ENCODE results near the gene ZNF300.
"Not testable (repeated sequence)": the region's sequence is repeated elsewhere in the genome, so short reads cannot be mapped to it uniquely, and the experiment has no call there.

ZNF300 gene

DNA sequence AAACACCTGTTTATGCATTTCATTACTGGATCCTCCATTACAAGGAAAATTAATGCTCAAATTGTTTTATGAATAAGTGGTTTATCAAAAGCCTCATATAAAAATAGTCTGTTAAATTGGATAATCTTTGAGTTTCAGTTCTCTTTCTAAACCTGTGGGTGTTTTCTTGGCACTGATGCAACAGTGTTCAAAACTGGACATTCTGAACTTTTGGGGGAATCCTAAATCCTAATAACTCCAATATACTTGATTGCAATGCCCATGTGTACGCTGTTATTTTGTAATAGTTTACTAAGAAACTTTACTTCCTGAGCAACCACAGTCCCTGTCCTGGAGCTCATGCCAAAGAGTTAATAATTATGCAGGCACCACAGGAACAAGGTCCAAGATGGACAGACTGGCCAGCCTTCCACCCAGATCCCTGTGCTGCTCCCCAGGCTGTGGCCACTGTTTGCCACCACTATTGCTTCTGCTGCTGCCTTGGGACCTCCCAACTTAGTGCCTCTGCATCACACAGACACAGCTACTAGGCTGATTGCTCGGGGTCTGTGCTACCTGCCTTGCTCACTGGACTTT is 44.4 kb downstream of the ZNF300 start:
- Histone ChIP-seq H3K4me1 (ENCODE audit: control insufficient read depth, insufficient read depth, low read length) (no peaks in the 10 kb centered on the region), H3K4me3 (ENCODE audit: low read depth, low read length) (no peak overlapping the region), H3K27ac (ENCODE audit: extremely low read depth, low read depth, low read length) (no peak overlapping the region), H3K9me3 (ENCODE audit: control insufficient read depth, insufficient read depth, low read depth, low read length) (no peaks in the 10 kb centered on the region), H3K36me3 (ENCODE audit: control insufficient read depth in 2 of 2, insufficient read depth in 1 of 2, low read length in 2 of 2) (no peaks in the 10 kb centered on the region)
- TF ChIP-seq, protein P1, sequence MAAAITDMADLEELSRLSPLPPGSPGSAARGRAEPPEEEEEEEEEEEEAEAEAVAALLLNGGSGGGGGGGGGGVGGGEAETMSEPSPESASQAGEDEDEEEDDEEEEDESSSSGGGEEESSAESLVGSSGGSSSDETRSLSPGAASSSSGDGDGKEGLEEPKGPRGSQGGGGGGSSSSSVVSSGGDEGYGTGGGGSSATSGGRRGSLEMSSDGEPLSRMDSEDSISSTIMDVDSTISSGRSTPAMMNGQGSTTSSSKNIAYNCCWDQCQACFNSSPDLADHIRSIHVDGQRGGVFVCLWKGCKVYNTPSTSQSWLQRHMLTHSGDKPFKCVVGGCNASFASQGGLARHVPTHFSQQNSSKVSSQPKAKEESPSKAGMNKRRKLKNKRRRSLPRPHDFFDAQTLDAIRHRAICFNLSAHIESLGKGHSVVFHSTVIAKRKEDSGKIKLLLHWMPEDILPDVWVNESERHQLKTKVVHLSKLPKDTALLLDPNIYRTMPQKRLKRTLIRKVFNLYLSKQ (tag by site-specific recombination; IDR thresholded peaks at IDR 0.05; ENCODE audit: borderline replicate concordance), result no peak
- TF ChIP-seq ZNF175 (tag by site-specific recombination; IDR thresholded peaks at IDR 0.05) (no peak), ZNF302 (tag by site-specific recombination; IDR thresholded peaks at IDR 0.05; ENCODE audit: low read depth) (no peak), ZNF274 (IDR thresholded peaks at IDR 0.05; ENCODE audit: low read length) (no peak), ZNF274 (tag by site-specific recombination; IDR thresholded peaks at IDR 0.05; ENCODE audit: borderline replicate concordance) (no peak), ZNF843 (tag by site-specific recombination; IDR thresholded peaks at IDR 0.05) (no peak)
- TF ChIP-seq, protein P2, sequence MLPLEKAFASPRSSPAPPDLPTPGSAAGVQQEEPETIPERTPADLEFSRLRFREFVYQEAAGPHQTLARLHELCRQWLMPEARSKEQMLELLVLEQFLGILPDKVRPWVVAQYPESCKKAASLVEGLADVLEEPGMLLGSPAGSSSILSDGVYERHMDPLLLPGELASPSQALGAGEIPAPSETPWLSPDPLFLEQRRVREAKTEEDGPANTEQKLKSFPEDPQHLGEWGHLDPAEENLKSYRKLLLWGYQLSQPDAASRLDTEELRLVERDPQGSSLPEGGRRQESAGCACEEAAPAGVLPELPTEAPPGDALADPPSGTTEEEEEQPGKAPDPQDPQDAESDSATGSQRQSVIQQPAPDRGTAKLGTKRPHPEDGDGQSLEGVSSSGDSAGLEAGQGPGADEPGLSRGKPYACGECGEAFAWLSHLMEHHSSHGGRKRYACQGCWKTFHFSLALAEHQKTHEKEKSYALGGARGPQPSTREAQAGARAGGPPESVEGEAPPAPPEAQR (tag by site-specific recombination; IDR thresholded peaks at IDR 0.05), result no peak
- ChIA-PET POLR2A (no interaction called here), CTCF (interaction anchor here (0.6 kb wide), 1 partner anchor 133 kb away, joined by 3 read pairs; no protein-coding TSS in a partner anchor)

DNA sequence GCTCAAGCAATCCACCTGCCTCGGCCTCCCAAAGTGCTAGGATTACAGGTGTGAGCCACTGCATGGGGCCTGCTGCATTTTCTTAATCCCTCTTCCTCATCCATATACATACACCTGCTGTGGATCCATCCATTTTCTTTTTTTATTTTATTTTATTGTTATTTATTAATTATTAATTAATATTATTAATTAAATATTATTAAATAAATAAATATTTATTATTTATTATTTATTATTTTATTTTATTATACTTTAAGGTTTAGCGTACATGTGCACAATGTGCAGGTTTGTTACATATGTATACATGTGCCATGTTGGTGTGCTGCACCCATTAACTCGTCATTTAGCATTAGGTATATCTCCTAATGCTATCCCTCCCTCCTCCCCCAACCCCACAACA is 48.1 kb downstream of the ZNF300 start:
- CTCF ChIA-PET; H3K9me3 ChIP-seq (ENCODE audit: control insufficient read depth, insufficient read depth, low read depth, low read length); POLR2A ChIA-PET; H3K4me3 ChIP-seq (ENCODE audit: low read depth, low read length); H3K36me3 ChIP-seq (ENCODE audit: control insufficient read depth in 2 of 2, insufficient read depth in 1 of 2, low read length in 2 of 2); H3K27ac ChIP-seq (ENCODE audit: extremely low read depth, low read depth, low read length); H3K4me1 ChIP-seq (ENCODE audit: control insufficient read depth, insufficient read depth, low read length): not testable (repeated sequence)

DNA sequence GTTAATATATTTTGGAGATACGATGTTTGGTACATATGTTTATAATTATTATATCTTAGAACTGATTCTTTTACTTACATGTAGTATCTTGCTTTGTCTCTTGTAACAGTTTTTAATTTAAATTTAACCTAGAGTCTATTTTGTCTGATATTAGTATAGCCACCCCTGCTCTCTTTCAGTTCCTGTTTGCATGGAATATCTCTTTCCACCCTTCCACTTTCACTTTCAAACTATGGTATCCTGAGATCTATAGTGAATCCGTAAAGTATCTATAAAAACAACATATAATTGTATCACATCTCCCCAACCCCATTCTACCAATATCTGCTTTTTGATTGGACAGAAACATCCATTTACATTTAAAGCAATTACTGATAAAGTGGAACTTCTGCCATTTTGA is 51.2 kb downstream of the ZNF300 start:
- ChIA-PET POLR2A (no interaction called here), CTCF (interaction anchor here (0.6 kb wide), 1 partner anchor 275 kb away, joined by 3 read pairs; no protein-coding TSS in a partner anchor)
- Histone ChIP-seq H3K4me1 (ENCODE audit: control insufficient read depth, insufficient read depth, low read length) (no peaks in the 10 kb centered on the region), H3K4me3 (ENCODE audit: low read depth, low read length) (no peak overlapping the region), H3K27ac (ENCODE audit: extremely low read depth, low read depth, low read length) (no peak overlapping the region), H3K9me3 (ENCODE audit: control insufficient read depth, insufficient read depth, low read depth, low read length) (no peaks in the 10 kb centered on the region), H3K36me3 (ENCODE audit: control insufficient read depth in 2 of 2, insufficient read depth in 1 of 2, low read length in 2 of 2) (no peaks in the 10 kb centered on the region)
- TF ChIP-seq, protein P3, sequence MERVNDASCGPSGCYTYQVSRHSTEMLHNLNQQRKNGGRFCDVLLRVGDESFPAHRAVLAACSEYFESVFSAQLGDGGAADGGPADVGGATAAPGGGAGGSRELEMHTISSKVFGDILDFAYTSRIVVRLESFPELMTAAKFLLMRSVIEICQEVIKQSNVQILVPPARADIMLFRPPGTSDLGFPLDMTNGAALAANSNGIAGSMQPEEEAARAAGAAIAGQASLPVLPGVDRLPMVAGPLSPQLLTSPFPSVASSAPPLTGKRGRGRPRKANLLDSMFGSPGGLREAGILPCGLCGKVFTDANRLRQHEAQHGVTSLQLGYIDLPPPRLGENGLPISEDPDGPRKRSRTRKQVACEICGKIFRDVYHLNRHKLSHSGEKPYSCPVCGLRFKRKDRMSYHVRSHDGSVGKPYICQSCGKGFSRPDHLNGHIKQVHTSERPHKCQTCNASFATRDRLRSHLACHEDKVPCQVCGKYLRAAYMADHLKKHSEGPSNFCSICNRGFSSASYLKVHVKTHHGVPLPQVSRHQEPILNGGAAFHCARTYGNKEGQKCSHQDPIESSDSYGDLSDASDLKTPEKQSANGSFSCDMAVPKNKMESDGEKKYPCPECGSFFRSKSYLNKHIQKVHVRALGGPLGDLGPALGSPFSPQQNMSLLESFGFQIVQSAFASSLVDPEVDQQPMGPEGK (tag by site-specific recombination; IDR thresholded peaks at IDR 0.05), result no peak
- TF ChIP-seq ZNF600 (tag by site-specific recombination; IDR thresholded peaks at IDR 0.05) (no peak), SCRT1 (tag by site-specific recombination; IDR thresholded peaks at IDR 0.05; ENCODE audit: borderline replicate concordance) (no peak), ZNF549 (tag by site-specific recombination; IDR thresholded peaks at IDR 0.05) (no peak), ZNF433 (tag by site-specific recombination; IDR thresholded peaks at IDR 0.05; ENCODE audit: low read depth) (no peak), KLF9 (tag by site-specific recombination; IDR thresholded peaks at IDR 0.05; ENCODE audit: low read depth) (no peak), ZNF16 (tag by site-specific recombination; IDR thresholded peaks at IDR 0.05; ENCODE audit: low read depth) (no peak), ZNF394 (tag by site-specific recombination; IDR thresholded peaks at IDR 0.05; ENCODE audit: borderline replicate concordance) (no peak), KLF16 (tag by site-specific recombination; IDR thresholded peaks at IDR 0.05) (no peak), ZNF138 (tag by site-specific recombination; IDR thresholded peaks at IDR 0.05; ENCODE audit: borderline replicate concordance) (no peak), ZNF629 (tag by site-specific recombination; IDR thresholded peaks at IDR 0.05) (no peak), ZBTB8A (tag by site-specific recombination; IDR thresholded peaks at IDR 0.05) (no peak), ZNF155 (tag by site-specific recombination; IDR thresholded peaks at IDR 0.05) (no peak)
- TF ChIP-seq, protein P4, sequence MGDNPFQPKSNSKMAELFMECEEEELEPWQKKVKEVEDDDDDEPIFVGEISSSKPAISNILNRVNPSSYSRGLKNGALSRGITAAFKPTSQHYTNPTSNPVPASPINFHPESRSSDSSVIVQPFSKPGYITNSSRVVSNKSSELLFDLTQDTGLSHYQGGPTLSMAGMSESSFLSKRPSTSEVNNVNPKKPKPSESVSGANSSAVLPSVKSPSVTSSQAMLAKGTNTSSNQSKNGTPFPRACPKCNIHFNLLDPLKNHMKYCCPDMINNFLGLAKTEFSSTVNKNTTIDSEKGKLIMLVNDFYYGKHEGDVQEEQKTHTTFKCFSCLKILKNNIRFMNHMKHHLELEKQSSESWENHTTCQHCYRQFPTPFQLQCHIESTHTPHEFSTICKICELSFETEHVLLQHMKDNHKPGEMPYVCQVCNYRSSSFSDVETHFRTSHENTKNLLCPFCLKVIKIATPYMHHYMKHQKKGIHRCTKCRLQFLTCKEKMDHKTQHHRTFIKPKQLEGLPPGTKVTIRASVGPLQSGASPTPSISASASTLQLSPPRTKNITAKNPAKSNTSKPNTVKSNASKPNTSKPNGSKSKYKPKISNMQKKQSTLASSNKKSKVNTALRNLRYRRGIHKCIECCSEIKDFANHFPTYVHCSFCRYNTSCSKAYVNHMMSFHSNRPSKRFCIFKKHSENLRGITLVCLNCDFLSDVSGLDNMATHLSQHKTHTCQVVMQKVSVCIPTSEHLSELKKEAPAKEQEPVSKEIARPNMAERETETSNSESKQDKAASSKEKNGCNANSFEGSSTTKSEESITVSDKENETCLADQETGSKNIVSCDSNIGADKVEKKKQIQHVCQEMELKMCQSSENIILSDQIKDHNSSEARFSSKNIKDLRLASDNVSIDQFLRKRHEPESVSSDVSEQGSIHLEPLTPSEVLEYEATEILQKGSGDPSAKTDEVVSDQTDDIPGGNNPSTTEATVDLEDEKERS (tag by site-specific recombination; IDR thresholded peaks at IDR 0.05), result no peak
